ENCODE measurements around the gene PLXNC1. TPM values are rescaled to one million over a fixed set of nuclear protein-coding genes. Genes with fewer than 3 reads are reported as not detected.

Gene PLXNC1
- total and polyA plus RNA-seq, 4 donors, result 0.71 to 12.0 (median 3.3) TPM

DNA sequence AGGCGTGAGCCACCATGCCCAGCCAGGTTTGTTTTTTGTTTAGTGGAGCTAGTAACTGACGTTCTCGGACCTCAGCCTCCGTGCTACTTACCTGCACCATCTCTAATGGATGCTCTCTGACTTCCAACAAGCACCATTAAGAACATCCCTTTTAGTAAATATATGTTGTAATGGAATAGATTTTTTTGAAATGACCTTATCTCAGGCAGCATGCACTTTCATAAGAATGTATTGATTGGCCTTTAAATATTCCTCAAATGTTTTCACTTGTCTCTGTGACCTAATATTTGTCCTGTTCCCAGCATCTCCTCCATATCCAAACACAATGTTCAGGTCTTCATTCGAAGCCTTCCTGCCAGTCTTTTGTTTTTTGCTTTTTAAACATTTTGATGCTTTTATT, 51.7 kb downstream of the PLXNC1 start (continued):
- TF ChIP-seq, protein P1, sequence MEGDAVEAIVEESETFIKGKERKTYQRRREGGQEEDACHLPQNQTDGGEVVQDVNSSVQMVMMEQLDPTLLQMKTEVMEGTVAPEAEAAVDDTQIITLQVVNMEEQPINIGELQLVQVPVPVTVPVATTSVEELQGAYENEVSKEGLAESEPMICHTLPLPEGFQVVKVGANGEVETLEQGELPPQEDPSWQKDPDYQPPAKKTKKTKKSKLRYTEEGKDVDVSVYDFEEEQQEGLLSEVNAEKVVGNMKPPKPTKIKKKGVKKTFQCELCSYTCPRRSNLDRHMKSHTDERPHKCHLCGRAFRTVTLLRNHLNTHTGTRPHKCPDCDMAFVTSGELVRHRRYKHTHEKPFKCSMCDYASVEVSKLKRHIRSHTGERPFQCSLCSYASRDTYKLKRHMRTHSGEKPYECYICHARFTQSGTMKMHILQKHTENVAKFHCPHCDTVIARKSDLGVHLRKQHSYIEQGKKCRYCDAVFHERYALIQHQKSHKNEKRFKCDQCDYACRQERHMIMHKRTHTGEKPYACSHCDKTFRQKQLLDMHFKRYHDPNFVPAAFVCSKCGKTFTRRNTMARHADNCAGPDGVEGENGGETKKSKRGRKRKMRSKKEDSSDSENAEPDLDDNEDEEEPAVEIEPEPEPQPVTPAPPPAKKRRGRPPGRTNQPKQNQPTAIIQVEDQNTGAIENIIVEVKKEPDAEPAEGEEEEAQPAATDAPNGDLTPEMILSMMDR (IDR thresholded peaks at IDR 0.05; ENCODE audit: low read depth, low read length, missing input control), result no peak

GRCh38 chr12:94200695-94201094, 52.3 kb downstream of the PLXNC1 start:
- 56% methylated on average over 1 of the region's 1 CpG for WGBS
- Histone ChIP-seq H3K4me3 (ENCODE audit: low read depth in 1 of 3, low read length in 3 of 3) (no peak overlapping the region), H3K4me1 (ENCODE audit: control insufficient read depth in 4 of 4, insufficient read depth in 4 of 4, low read length in 3 of 4) (peaks cover 2 to 12% (median 9%) of the 10 kb centered on the region in 4 donors), H3K9me3 (ENCODE audit: control insufficient read depth in 4 of 4, low read length in 3 of 4) (no peaks in the 10 kb centered on the region), H3K9ac (ENCODE audit: low read depth in 1 of 2, low read length in 2 of 2) (no peak overlapping the region), H3K36me3 (ENCODE audit: control insufficient read depth in 4 of 4, insufficient read depth in 3 of 4, low read depth in 1 of 4, low read length in 3 of 4) (no peaks in the 10 kb centered on the region), H3K27me3 (ENCODE audit: control insufficient read depth in 4 of 4, insufficient read depth in 4 of 4, low read length in 3 of 4) (no peaks in the 10 kb centered on the region), H3K27ac (ENCODE audit: low read depth in 1 of 2, low read length in 2 of 2) (no peak overlapping the region)
- TF ChIP-seq RXRA (IDR thresholded peaks at IDR 0.05) (no peak), ZBTB33 (IDR thresholded peaks at IDR 0.05) (no peak)
- TF ChIP-seq, protein P1 (IDR thresholded peaks at IDR 0.05; ENCODE audit: low read depth, low read length, missing input control), result no peak
- DNase-seq (ENCODE audit: low spot score), result no peak

- Histone ChIP-seq H3K9ac (ENCODE audit: low read depth in 1 of 2, low read length in 2 of 2) (no peak overlapping the region), H3K4me1 (ENCODE audit: control insufficient read depth in 4 of 4, insufficient read depth in 4 of 4, low read length in 3 of 4) (peaks cover 2 to 12% (median 10%) of the 10 kb centered on the region in 4 donors), H3K36me3 (ENCODE audit: control insufficient read depth in 4 of 4, insufficient read depth in 3 of 4, low read depth in 1 of 4, low read length in 3 of 4) (no peaks in the 10 kb centered on the region), H3K27me3 (ENCODE audit: control insufficient read depth in 4 of 4, insufficient read depth in 4 of 4, low read length in 3 of 4) (no peaks in the 10 kb centered on the region), H3K9me3 (ENCODE audit: control insufficient read depth in 4 of 4, low read length in 3 of 4) (no peaks in the 10 kb centered on the region), H3K4me3 (ENCODE audit: low read depth in 1 of 3, low read length in 3 of 3) (no peak overlapping the region), H3K27ac (ENCODE audit: low read depth in 1 of 2, low read length in 2 of 2) (no peak overlapping the region)
- WGBS, result 84% methylated on average over 7 of the region's 7 CpGs
- DNase-seq (ENCODE audit: low spot score), result no peak
- TF ChIP-seq RXRA (IDR thresholded peaks at IDR 0.05) (no peak), GABPA (IDR thresholded peaks at IDR 0.05 in 1 of 2, conservative IDR thresholded peaks at IDR 0.05 in 1 of 2) (no peak), EGR1 (IDR thresholded peaks at IDR 0.05; ENCODE audit: low read depth in 2 of 2) (no peak), HNF4G (IDR thresholded peaks at IDR 0.05) (no peak), YY1 (IDR thresholded peaks at IDR 0.05) (no peak), ATF3 (IDR thresholded peaks at IDR 0.05) (no peak), NR2F2 (IDR thresholded peaks at IDR 0.05) (no peak)
These were observed 54.1 kb downstream of the PLXNC1 start for GRCh38 chr12:94202245-94203180.
